HepG2 (cell line): ENCODE data around the gene FBXO7. TPM values are rescaled to one million over a fixed set of nuclear protein-coding genes. Genes with fewer than 3 reads are reported as not detected.

ENCODE experiments used
- AGO2 ChIP-seq: fragments of 200-400 bp; formaldehyde crosslinking; optimal IDR thresholded peaks from 2 replicates; pipeline ENCODE3; 2017; ENCODE audit warnings: mild to moderate bottlenecking, low read depth, low read length, moderate library complexity
- ARHGAP35 ChIP-seq: sonication (generic); formaldehyde crosslinking; IDR thresholded peaks from 2 replicates; pipeline ENCODE4 v1.9.0; 2022; ENCODE audit warnings: mild to moderate bottlenecking, inconsistent platforms, moderate library complexity, missing genetic modification reagents, borderline replicate concordance
- IKZF1 ChIP-seq: fragments of 450-650 bp; IDR thresholded peaks from 2 replicates; pipeline ENCODE4 v1.7.1; 2016
- SALL2 ChIP-seq: sonication (generic); formaldehyde crosslinking; IDR thresholded peaks from 2 replicates; pipeline ENCODE4 v1.8.1; 2023; ENCODE audit warnings: mild to moderate bottlenecking, missing genetic modification reagents, inconsistent platforms
- SPEN ChIP-seq: sonication (generic); formaldehyde crosslinking; IDR thresholded peaks from 2 replicates; pipeline ENCODE4 v1.5.1; 2020; ENCODE audit warnings: low read depth, mild to moderate bottlenecking, missing genetic modification reagents
- TBX2 ChIP-seq: sonication (generic); formaldehyde crosslinking; IDR thresholded peaks from 2 replicates; pipeline ENCODE4 v1.5.0; 2020; ENCODE audit warnings: missing genetic modification reagents, mild to moderate bottlenecking, borderline replicate concordance
- USF2 ChIP-seq, 2 experiments: sonication (generic) in 1 of 2; formaldehyde crosslinking in 1 of 2; IDR thresholded peaks; 2 replicates each; pipeline versions ENCODE4 v1.5.1 to v1.6.1; 2011 to 2020; ENCODE audit warnings: borderline replicate concordance in 1 of 2, low read depth in 1 of 2, low read length in 1 of 2, mild to moderate bottlenecking in 1 of 2, missing genetic modification reagents in 1 of 2, moderate library complexity in 1 of 2
- ZBTB25 ChIP-seq: IDR thresholded peaks from 2 replicates; pipeline ENCODE4 v1.6.1; 2018; ENCODE audit warnings: missing genetic modification reagents
- ZBTB42 ChIP-seq: sonication (generic); formaldehyde crosslinking; IDR thresholded peaks from 2 replicates; pipeline ENCODE4 v1.5.0; 2020; ENCODE audit warnings: mild to moderate bottlenecking, missing genetic modification reagents
- ZFP36L1 ChIP-seq: sonication (generic); formaldehyde crosslinking; IDR thresholded peaks from 2 replicates; pipeline ENCODE4 v1.8.0; 2022; ENCODE audit warnings: mild to moderate bottlenecking, missing genetic modification reagents, moderate library complexity
- ZNF10 ChIP-seq: sonication (generic); formaldehyde crosslinking; IDR thresholded peaks from 2 replicates; pipeline ENCODE4 v1.4.0; 2020; ENCODE audit warnings: mild to moderate bottlenecking, low read depth, missing genetic modification reagents, borderline replicate concordance
- ZNF281 ChIP-seq: sonication (generic); formaldehyde crosslinking; IDR thresholded peaks from 2 replicates; pipeline ENCODE4 v1.4.0; 2020; ENCODE audit warnings: missing genetic modification reagents, borderline replicate concordance
- ZNF317 ChIP-seq: sonication (generic); formaldehyde crosslinking; IDR thresholded peaks from 2 replicates; pipeline ENCODE4 v1.5.0; 2020; ENCODE audit warnings: mild to moderate bottlenecking, missing genetic modification reagents
- ZNF704 ChIP-seq: sonication (generic); formaldehyde crosslinking; IDR thresholded peaks from 2 replicates; pipeline ENCODE4 v1.8.1; 2023; ENCODE audit warnings: mild to moderate bottlenecking, inconsistent platforms, moderate library complexity, missing genetic modification reagents, borderline replicate concordance
- polyA plus RNA-seq, 8 experiments: library from polyadenylated mRNA; depleted of rRNA in 3 of 8; stranded (reverse) in 7 of 8; unstranded in 1 of 8; fragments of >200 nt; fragmentation: Illumina TruSeq in 4 of 8; extraction: Trizol in 4 of 8; gene quantifications; 2 replicates each; pipeline versions ENCODE4 v1.2.1 to v1.2.3, GENCODE V29; 2011 to 2016; ENCODE audit warnings: low read depth in 4 of 8, missing spikeins in 1 of 8, mixed read lengths in 1 of 8; ENCODE audit not compliant: insufficient read depth in 1 of 8
- total RNA-seq, 5 experiments: library from RNA; depleted of rRNA; stranded (reverse); fragments of >200 nt; fragmentation: Illumina TruSeq; extraction: Trizol; gene quantifications; 2 replicates each; pipeline ENCODE4 v1.2.3, GENCODE V29; 2016; ENCODE audit warnings: low read depth in 1 of 5
- TF ChIP-seq, protein P1 (sequence below): sonication (generic); formaldehyde crosslinking; IDR thresholded peaks from 2 replicates; pipeline ENCODE4 v1.4.0; 2020; ENCODE audit warnings: missing genetic modification reagents, mild to moderate bottlenecking, borderline replicate concordance

The FBXO7 gene
- total and polyA plus RNA-seq, 2 of the 13 experiments (the other 11 are each of a cell fraction or from before 2014, with no cell fraction given): 105 to 172 TPM

DNA sequence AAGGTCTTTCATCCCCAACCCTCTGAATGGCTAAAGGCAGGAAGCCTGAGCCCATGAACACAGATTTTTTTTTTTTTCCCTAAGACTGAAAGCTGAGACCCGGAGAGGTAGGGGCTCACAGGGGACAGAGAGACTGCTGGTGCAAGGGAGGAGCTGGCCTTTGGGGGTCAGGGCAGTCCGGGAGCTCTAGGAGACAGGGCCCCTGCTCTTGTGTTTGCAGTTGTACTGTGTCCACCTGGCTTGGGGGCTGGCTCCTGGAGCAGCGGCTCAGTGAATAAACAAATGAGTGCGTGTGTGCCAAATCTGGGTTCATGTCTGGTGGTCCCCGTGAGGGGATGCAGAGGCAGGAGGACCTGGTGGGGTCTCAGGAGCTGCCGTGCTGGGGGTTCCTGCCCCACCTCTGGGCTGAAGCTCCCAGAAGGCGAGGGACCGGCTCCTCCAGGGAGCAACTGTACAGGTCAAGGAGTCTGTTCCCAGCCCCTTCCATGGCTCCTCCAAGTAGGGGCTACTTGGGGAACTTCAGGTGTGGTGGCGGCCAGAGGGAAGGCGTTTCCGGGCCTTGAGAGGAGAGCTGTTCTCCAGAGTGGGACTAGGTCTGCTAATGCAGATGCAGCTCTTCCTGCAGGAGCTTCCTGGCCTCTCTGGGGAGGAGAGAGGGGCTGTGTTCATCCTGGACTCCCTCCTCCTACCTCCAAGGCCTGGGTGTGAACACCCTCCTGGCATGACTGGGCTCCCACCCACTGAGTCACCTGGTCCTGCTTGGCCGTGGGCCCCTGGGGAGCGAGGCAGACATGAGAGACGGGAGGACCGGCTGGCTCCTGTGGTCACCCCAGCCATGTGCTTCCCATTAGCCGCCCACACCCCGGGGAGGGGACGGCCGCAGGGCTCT, 57.6 kb downstream of the FBXO7 start (continued):
- TF ChIP-seq SALL2 (CRISPR knock-in tag) (peak; percentile 37; the same call in 1 of the 2 replicates), ZBTB25 (CRISPR knock-in tag) (no peak), IKZF1 (no peak), ZNF317 (CRISPR knock-in tag) (peak; percentile 12; the same call in 1 of the 2 replicates), ZBTB42 (CRISPR knock-in tag) (peak; percentile 15; the same call in 1 of the 2 replicates), SPEN (CRISPR knock-in tag) (peak; percentile 79; the same call in 1 of the 2 replicates), ZNF281 (peak; percentile 69; the same call in 1 of the 2 replicates), ZNF10 (CRISPR knock-in tag) (no peak), TBX2 (CRISPR knock-in tag) (peak; percentile 76; the same call in 1 of the 2 replicates), ZFP36L1 (CRISPR knock-in tag) (peak; percentile 69; the same call in 1 of the 2 replicates), ARHGAP35 (CRISPR knock-in tag) (peak; percentile 60), AGO2 (peak; percentile 79), ZNF704 (CRISPR knock-in tag) (peak; percentile 32; the same call in 1 of the 2 replicates), USF2 (IDR thresholded peaks at IDR 0.05; ENCODE audit: low read depth, low read length) (peak; percentile 61), USF2 (CRISPR knock-in tag; IDR thresholded peaks at IDR 0.05; ENCODE audit: borderline replicate concordance) (peak; percentile 77; the same call in 1 of the 2 replicates)
- TF ChIP-seq, protein P1, sequence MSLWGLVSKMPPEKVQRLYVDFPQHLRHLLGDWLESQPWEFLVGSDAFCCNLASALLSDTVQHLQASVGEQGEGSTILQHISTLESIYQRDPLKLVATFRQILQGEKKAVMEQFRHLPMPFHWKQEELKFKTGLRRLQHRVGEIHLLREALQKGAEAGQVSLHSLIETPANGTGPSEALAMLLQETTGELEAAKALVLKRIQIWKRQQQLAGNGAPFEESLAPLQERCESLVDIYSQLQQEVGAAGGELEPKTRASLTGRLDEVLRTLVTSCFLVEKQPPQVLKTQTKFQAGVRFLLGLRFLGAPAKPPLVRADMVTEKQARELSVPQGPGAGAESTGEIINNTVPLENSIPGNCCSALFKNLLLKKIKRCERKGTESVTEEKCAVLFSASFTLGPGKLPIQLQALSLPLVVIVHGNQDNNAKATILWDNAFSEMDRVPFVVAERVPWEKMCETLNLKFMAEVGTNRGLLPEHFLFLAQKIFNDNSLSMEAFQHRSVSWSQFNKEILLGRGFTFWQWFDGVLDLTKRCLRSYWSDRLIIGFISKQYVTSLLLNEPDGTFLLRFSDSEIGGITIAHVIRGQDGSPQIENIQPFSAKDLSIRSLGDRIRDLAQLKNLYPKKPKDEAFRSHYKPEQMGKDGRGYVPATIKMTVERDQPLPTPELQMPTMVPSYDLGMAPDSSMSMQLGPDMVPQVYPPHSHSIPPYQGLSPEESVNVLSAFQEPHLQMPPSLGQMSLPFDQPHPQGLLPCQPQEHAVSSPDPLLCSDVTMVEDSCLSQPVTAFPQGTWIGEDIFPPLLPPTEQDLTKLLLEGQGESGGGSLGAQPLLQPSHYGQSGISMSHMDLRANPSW (CRISPR knock-in tag): no peak; the same call in 1 of the 2 replicates
